ENCODE results near the gene MPC1.
"Not testable (repeated sequence)": the region's sequence is repeated elsewhere in the genome, so short reads cannot be mapped to it uniquely, and the experiment has no call there.

Gene MPC1

GRCh38 chr6:166381381-166381732 is 1.4 kb downstream of the MPC1 start:
- DNase-seq (ENCODE audit: low spot score): no peak

DNA sequence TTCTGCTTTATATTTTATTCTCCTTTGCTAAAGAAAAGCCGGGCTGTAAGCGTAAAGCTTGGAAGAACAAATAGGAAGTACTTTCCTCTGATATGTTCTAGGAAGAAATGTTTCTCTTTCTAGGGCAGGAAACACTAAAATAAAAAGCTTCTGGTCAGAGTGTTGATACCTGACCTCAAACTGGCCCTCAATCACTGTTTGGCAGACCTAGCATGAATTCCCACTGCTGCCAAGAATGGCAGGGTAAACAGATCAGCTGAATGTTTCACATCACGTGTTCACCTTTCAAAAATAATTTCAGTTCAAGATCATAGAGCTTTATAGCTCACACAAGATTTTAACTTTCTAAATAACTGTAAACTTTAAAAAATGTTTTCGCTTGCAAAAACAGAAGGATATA is 2.9 kb downstream of the MPC1 start:
- no peak for DNase-seq (ENCODE audit: low spot score)

DNA sequence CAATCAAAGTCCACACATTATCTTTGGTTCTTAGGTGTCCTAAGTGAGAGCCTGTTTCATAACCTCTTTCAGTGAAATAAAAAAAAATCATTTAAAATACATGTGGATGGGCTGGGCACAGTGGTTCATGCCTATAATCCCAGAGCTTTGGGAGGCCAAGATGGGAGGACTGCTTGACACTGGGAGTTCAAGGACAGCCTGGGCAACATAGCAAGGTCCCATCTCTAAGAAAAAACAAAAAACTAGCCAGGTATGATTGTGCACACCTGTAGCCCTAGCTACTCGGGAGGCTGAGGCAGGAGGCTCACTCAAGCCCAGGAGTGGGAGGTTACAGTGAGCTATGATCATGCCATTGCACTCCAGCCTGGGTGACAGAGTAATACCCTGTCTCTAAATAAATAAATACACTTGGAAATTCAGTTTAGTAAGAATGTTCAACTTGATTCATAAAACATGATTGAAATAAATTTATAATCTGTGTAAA is 3.6 kb downstream of the MPC1 start:
- DNase-seq (ENCODE audit: low spot score): no peak

GRCh38 chr6:166377721-166378120 is 5.0 kb downstream of the MPC1 start:
- no peak for DNase-seq (ENCODE audit: low spot score)

- no peak for DNase-seq (ENCODE audit: low spot score)
These were observed 7.7 kb downstream of the MPC1 start for GRCh38 chr6:166375013-166375412.

DNA sequence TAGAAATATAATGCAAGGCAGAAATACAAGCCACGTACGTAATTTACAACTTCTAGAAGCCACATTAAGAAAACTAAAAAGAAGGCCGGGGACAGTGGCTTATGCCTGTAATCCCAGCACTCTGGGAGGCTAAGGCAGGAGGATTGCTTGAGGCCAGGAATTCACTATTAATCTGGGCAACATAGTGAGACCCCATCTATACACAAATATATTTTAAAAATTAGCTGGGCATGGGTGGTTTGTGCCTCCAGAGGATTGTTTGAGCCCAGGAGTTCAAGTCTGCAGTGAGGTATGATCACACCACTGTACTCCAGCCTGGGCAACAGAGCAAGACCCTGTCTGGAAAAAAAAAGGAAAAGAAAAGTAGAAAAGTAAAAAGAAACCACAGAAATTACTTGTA is 12.3 kb downstream of the MPC1 start:
- DNase-seq (ENCODE audit: low spot score): no peak

DNA sequence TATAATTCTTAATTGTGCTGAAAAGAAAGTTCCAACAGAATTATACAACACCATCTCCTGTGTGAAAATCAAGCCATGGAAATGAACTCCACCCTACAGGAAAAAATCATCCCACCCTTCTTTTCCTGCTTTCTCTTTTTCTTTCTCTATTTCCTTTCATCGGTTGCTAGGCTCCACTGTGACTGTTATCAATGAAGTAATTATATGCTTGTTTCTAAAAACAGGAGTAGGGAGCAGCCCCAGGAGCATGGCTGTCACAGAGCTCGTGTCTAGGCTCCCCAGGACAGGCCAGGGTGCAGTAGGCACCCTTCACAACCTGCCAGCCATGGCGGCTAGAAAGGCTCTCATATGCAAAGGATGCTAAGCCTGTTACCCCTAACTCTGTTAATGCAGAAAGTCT is 13.0 kb downstream of the MPC1 start:
- DNase-seq (ENCODE audit: low spot score): no peak

DNA sequence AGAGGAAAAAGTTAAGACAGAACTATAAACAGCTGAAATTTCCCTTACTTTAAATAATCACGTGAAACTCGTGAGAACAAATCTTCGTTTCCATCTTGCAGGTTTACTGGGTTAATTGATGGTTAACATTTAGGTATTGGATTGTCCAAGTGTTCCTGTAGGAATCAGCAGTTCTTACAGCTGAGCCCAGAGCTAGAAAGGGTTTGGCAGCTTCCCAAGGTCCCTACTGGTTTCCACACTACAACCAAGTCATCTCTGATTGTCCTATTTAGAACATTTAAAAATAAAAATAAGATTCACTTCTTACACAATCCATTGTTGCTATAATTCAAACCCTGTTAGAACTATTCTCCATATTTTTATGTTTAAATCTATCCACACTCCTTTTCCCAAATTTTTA is 15.8 kb downstream of the MPC1 start:
- DNase-seq (ENCODE audit: low spot score): no peak

DNA sequence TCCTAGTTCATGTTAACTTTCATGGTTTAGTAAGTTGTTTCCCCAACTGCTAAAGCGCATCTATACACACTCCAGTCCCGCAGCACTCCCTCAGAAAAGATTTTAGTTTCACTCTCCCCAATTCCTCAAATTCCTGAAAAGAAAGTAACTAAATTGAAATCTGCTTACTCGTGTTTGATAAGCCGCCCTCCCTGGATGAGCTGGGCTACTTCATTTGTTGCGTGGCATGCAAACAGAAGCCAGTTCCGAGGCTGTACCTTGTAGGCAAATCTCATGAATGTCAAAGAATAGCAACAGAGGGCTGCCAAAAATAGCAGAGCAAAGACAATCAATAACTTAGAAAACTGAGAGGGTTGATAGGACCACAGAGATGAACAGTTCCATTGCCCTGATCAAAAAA is 16.9 kb downstream of the MPC1 start:
- DNase-seq (ENCODE audit: low spot score): no peak

GRCh38 chr6:166365221-166365620 is 17.5 kb downstream of the MPC1 start:
- DNase-seq (ENCODE audit: low spot score): no peak

GRCh38 chr6:166364456-166364855 is 18.3 kb downstream of the MPC1 start:
- no peak for DNase-seq (ENCODE audit: low spot score)

- DNase-seq (ENCODE audit: low spot score): not testable (repeated sequence)
These were observed 20.3 kb downstream of the MPC1 start for GRCh38 chr6:166362427-166362826.

DNA sequence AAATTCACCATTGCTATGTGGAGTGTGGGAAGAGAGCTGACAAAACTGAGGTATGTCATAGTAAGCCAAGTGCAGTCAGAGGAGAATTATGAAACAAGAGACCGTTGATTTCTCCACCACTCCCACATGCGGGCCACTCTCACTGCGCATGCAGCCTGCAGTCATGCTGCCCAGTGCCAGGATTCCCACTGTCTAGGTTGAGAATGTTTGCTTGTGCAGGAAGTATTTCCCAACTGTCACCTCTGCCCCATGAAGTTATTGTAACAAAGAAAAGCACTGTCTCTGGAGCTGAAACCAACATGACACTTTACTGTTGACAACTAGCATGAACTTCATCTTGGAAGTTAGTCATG is 21.7 kb downstream of the MPC1 start:
- DNase-seq (ENCODE audit: low spot score): no peak

- DNase-seq (ENCODE audit: low spot score): no peak
These were observed 22.3 kb downstream of the MPC1 start for GRCh38 chr6:166360243-166361076.

GRCh38 chr6:166355552-166355951 is 27.2 kb downstream of the MPC1 start:
- no peak for DNase-seq (ENCODE audit: low spot score)

GRCh38 chr6:166354965-166355364 is 27.8 kb downstream of the MPC1 start:
- no peak for DNase-seq (ENCODE audit: low spot score)

- no peak for DNase-seq (ENCODE audit: low spot score)
These were observed 28.6 kb downstream of the MPC1 start for GRCh38 chr6:166354143-166354542.

- no peak for DNase-seq (ENCODE audit: low spot score)
These were observed 29.2 kb downstream of the MPC1 start for GRCh38 chr6:166353507-166353906.

- DNase-seq (ENCODE audit: low spot score): no peak
These were observed 29.8 kb downstream of the MPC1 start for GRCh38 chr6:166352923-166353322.

GRCh38 chr6:166351715-166352285 is 30.9 kb downstream of the MPC1 start:
- peak; percentile 78 for DNase-seq (ENCODE audit: low spot score)

GRCh38 chr6:166348305-166348949 is 34.3 kb downstream of the MPC1 start:
- no peak for DNase-seq (ENCODE audit: low spot score)

GRCh38 chr6:166346965-166347364 is 35.8 kb downstream of the MPC1 start:
- DNase-seq (ENCODE audit: low spot score): no peak

- no peak for DNase-seq (ENCODE audit: low spot score)
These were observed 36.3 kb downstream of the MPC1 start for GRCh38 chr6:166346449-166346848.
